Thyroid gland (tissue), 4 donors: Measurements from ENCODE around the gene FAF2. TPM values are rescaled to one million over a fixed set of nuclear protein-coding genes. Genes with fewer than 3 reads are reported as not detected.

Source experiments
- DNase-seq, 2 donors: peaks; one replicate each; pipeline ENCODE4 v3.0.0-alpha.2; 2019
- H3K27ac ChIP-seq, 3 donors: fragments of 200-600 bp; sonication (generic); 1 replicate in 2 of 3; 2 replicates in 1 of 3; pipeline ENCODE4 v1.5.1; 2016 to 2019; ENCODE audit warnings: mild to moderate bottlenecking in 1 of 3, moderate library complexity in 1 of 3
- H3K27me3 ChIP-seq: fragments of 200-600 bp; sonication (generic); one replicate; pipeline ENCODE4 v1.5.1; 2019
- H3K36me3 ChIP-seq, 2 donors: fragments of 200-600 bp; sonication (generic); one replicate each; pipeline ENCODE4 v1.5.1; 2016 to 2019
- H3K4me1 ChIP-seq, 2 donors: fragments of 200-600 bp; sonication (generic); one replicate each; pipeline ENCODE4 v1.5.1; 2017 to 2019
- H3K4me3 ChIP-seq, 3 donors: fragments of 200-600 bp; sonication (generic); replicated peaks in 1 of 3; 1 replicate in 2 of 3; 2 replicates in 1 of 3; pipeline ENCODE4 v1.5.1; 2016; ENCODE audit warnings: mild to moderate bottlenecking in 1 of 3
- H3K9me3 ChIP-seq: fragments of 200-600 bp; sonication (generic); one replicate; pipeline ENCODE4 v1.5.1; 2017
- CTCF ChIP-seq, 6 experiments: fragments of 200-600 bp in 3 of 6; fragments of 450-650 bp in 3 of 6; sonication (generic) in 3 of 6; IDR thresholded peaks; one replicate each; pipeline ENCODE4 v1.5.1; 2016 to 2019; ENCODE audit warnings: antibody characterized with exemption in 6 of 6, mild to moderate bottlenecking in 2 of 6, inconsistent platforms in 1 of 6, moderate library complexity in 1 of 6
- POLR2A ChIP-seq, 2 donors: fragments of 450-650 bp; IDR thresholded peaks; one replicate each; pipeline ENCODE4 v1.6.1; 2017; ENCODE audit warnings: antibody characterized with exemption in 2 of 2, mild to moderate bottlenecking in 2 of 2, moderate library complexity in 1 of 2
- WGBS, 2 donors: methylation state at CpG; one replicate each; pipeline ENCODE4 v1.1.5; 2017; 5-methylcytosine and 5-hydroxymethylcytosine counted together
- intact Hi-C: fragments of 100-400 bp; cut with DNase I; formaldehyde crosslinking; loops from one replicate; pipeline ENCODE4 v1.15.1; 2023
- total RNA-seq, 4 donors: library from RNA; depleted of rRNA; stranded (reverse); fragments of >200 nt; gene quantifications; one replicate each; pipeline ENCODE4 v1.2.3, GENCODE V29; 2016

Gene FAF2
- total RNA-seq, 4 donors from 2014 or later, result 33.6 to 186 (median 43.2) TPM

- Histone ChIP-seq H3K36me3 (no peaks in the 10 kb centered on the region), H3K27ac (no peak overlapping the region), H3K9me3 (no peaks in the 10 kb centered on the region), H3K27me3 (no peaks in the 10 kb centered on the region), H3K4me3 (no peak overlapping the region), H3K4me1 (peaks cover 17 to 30% of the 10 kb centered on the region in 2 donors)
- WGBS, 2 donors, result 90 to 92% methylated on average over 9 of the region's 9 CpGs
- DNase-seq, result no peak
- intact Hi-C loops, result loop anchor here (5.0 kb wide), 3 partner anchors 124 to 239 kb away; no protein-coding TSS in a partner anchor
- no peak for TF ChIP-seq CTCF (IDR thresholded peaks at IDR 0.05)
- no peak for TF ChIP-seq POLR2A (IDR thresholded peaks at IDR 0.05)
Observed at GRCh38 chr5:176418251-176418650, 29.9 kb upstream of the FAF2 start.

GRCh38 chr5:176420086-176420485 is 28.1 kb upstream of the FAF2 start:
- Histone ChIP-seq H3K9me3 (no peaks in the 10 kb centered on the region), H3K36me3 (no peaks in the 10 kb centered on the region), H3K4me3 (no peak overlapping the region), H3K27ac (no peak overlapping the region), H3K4me1 (peaks cover 10 to 12% of the 10 kb centered on the region in 2 donors), H3K27me3 (no peaks in the 10 kb centered on the region)
- DNase-seq, result no peak
- intact Hi-C loops, result no loop called here
- TF ChIP-seq CTCF (IDR thresholded peaks at IDR 0.05), result no peak
- no peak for TF ChIP-seq POLR2A (IDR thresholded peaks at IDR 0.05)
- WGBS, 2 donors, result 92% methylated on average over 5 of the region's 5 CpGs

GRCh38 chr5:176420972-176421544 is 27.1 kb upstream of the FAF2 start:
- no peak overlapping the region for H3K4me3 ChIP-seq
- no peaks in the 10 kb centered on the region for H3K36me3 ChIP-seq
- H3K27me3 ChIP-seq, result no peaks in the 10 kb centered on the region
- H3K9me3 ChIP-seq, result no peaks in the 10 kb centered on the region
- TF ChIP-seq POLR2A (IDR thresholded peaks at IDR 0.05) (no peak), CTCF (IDR thresholded peaks at IDR 0.05) (no peak)
- peaks cover 4 to 6% of the 10 kb centered on the region in 2 donors for H3K4me1 ChIP-seq
- no peak for DNase-seq
- no peak overlapping the region for H3K27ac ChIP-seq
- intact Hi-C loops, result no loop called here
- 82 to 90% methylated on average over 2 of the region's 2 CpGs for WGBS, 2 donors

GRCh38 chr5:176424181-176424580 is 24.0 kb upstream of the FAF2 start:
- no peak overlapping the region for H3K27ac ChIP-seq
- H3K4me3 ChIP-seq, result no peak overlapping the region
- no peaks in the 10 kb centered on the region for H3K9me3 ChIP-seq
- intact Hi-C loops, result no loop called here
- TF ChIP-seq POLR2A (IDR thresholded peaks at IDR 0.05), result no peak
- no peak for TF ChIP-seq CTCF (IDR thresholded peaks at IDR 0.05)
- H3K4me1 ChIP-seq, result no peaks in the 10 kb centered on the region
- no peaks in the 10 kb centered on the region for H3K36me3 ChIP-seq
- WGBS, 2 donors, result 84 to 92% methylated on average over 3 of the region's 3 CpGs
- H3K27me3 ChIP-seq, result no peaks in the 10 kb centered on the region
- DNase-seq, result no peak

- Histone ChIP-seq H3K9me3 (no peaks in the 10 kb centered on the region), H3K4me1 (no peaks in the 10 kb centered on the region), H3K36me3 (no peaks in the 10 kb centered on the region), H3K4me3 (no peak overlapping the region), H3K27ac (no peak overlapping the region), H3K27me3 (no peaks in the 10 kb centered on the region)
- DNase-seq, result no peak
- 95 to 96% methylated on average over 1 of the region's 1 CpG for WGBS, 2 donors
- intact Hi-C loops, result no loop called here
- TF ChIP-seq CTCF (IDR thresholded peaks at IDR 0.05) (no peak), POLR2A (IDR thresholded peaks at IDR 0.05) (no peak)
Observed at GRCh38 chr5:176425138-176425537, 23.0 kb upstream of the FAF2 start.
